ENCODE measurements around the gene KHDC4. TPM values are rescaled to one million over a fixed set of nuclear protein-coding genes. Genes with fewer than 3 reads are reported as not detected.

The KHDC4 gene
- total and polyA plus RNA-seq, 2 of the 4 experiments (the other 2 are of a cell fraction), result 28.0 to 29.9 TPM

DNA sequence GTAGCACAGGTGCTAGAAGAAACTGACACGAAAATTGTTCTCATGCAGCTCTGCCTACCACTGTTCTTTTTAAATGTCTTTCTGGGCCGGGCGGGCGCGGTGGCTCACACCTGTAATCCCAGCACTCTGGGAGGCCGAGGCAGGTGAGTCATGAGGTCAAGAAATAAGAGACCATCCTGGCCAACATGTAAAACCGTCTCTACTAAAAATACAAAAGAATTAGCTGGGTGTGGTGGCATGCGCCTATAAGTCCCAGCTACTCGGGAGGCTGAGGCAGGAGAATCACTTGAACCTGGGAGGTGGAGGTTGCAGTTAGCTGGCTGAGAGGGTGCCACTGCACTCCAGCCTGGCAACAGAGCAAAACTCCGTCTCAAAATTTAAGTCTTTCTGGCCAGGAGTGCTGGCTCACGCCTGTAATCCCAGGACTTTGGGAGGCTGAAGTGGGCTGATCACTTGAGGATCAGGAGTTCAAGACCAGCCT is 22.1 kb downstream of the KHDC4 start:
- no peak overlapping the region for H2BK120ac ChIP-seq (ENCODE audit: low read depth, low read length)
- H3K56ac ChIP-seq (ENCODE audit: extremely low read depth, insufficient read depth, low read length), result no peak overlapping the region
- H2BK20ac ChIP-seq (ENCODE audit: low read depth, low read length), result no peak overlapping the region
- no peak overlapping the region for H3K9ac ChIP-seq (ENCODE audit: low read depth, low read length)
- H4K8ac ChIP-seq (ENCODE audit: low read depth in 2 of 2, low read length in 2 of 2), result peak overlapping the region in 1 of 2 experiments; percentile 49; a peak in 1 of 4 replicates
- H3K27me3 ChIP-seq (ENCODE audit: control insufficient read depth, insufficient read depth, low read length), result no peaks in the 10 kb centered on the region
- in situ Hi-C loops (cut with MboI; ENCODE audit: low sequenced_read_pairs) (no loop called here), dilution Hi-C loops (cut with HindIII; ENCODE audit: low sequenced_read_pairs, unreplicated experiment) (no loop called here), intact Hi-C loops (cut with micrococcal nuclease) (no loop called here)
- no peak for DNase-seq
- no TSS peak for BruUV-seq (replicated peaks)
- peaks cover 2% of the 10 kb centered on the region; the same call in 1 of the 2 replicates for H3K9me1 ChIP-seq (ENCODE audit: insufficient read depth, low read length)
- H2BK5ac ChIP-seq (ENCODE audit: low read depth, low read length, poor library complexity, severe bottlenecking), result peak overlapping the region; percentile 88
- no peak overlapping the region for H3K14ac ChIP-seq (replicated peaks; ENCODE audit: low read depth, low read length)
- peaks cover 49% of the 10 kb centered on the region for H3K36me3 ChIP-seq (ENCODE audit: control insufficient read depth, insufficient read depth, low read length)
- TF ChIP-seq RCOR1 (IDR thresholded peaks at IDR 0.05; ENCODE audit: insufficient replicate concordance, low read length) (no peak), BHLHE40 (IDR thresholded peaks at IDR 0.05; ENCODE audit: low read depth, low read length) (no peak), FOS (IDR thresholded peaks at IDR 0.05; ENCODE audit: low read depth, low read length) (no peak), USF2 (IDR thresholded peaks at IDR 0.05; ENCODE audit: low read depth, low read length) (no peak), MAFK (IDR thresholded peaks at IDR 0.05; ENCODE audit: low read depth, low read length) (no peak), MAZ (IDR thresholded peaks at IDR 0.05; ENCODE audit: borderline replicate concordance, low read depth, low read length) (no peak), CHD1 (IDR thresholded peaks at IDR 0.05; ENCODE audit: low read depth, low read length) (no peak), SMC3 (IDR thresholded peaks at IDR 0.05; ENCODE audit: low read depth, low read length) (no peak), NFE2L2 (IDR thresholded peaks at IDR 0.05; ENCODE audit: low read depth, low read length) (no peak), RFX5 (IDR thresholded peaks at IDR 0.05; ENCODE audit: low read depth, low read length) (no peak), MXI1 (IDR thresholded peaks at IDR 0.05; ENCODE audit: borderline replicate concordance, low read depth, low read length) (no peak), CEBPB (IDR thresholded peaks at IDR 0.05; ENCODE audit: low read depth, low read length) (no peak)
- TF ChIP-seq, protein P1, sequence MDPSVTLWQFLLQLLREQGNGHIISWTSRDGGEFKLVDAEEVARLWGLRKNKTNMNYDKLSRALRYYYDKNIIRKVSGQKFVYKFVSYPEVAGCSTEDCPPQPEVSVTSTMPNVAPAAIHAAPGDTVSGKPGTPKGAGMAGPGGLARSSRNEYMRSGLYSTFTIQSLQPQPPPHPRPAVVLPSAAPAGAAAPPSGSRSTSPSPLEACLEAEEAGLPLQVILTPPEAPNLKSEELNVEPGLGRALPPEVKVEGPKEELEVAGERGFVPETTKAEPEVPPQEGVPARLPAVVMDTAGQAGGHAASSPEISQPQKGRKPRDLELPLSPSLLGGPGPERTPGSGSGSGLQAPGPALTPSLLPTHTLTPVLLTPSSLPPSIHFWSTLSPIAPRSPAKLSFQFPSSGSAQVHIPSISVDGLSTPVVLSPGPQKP (IDR thresholded peaks at IDR 0.05; ENCODE audit: borderline replicate concordance, low read depth, low read length), result no peak
- TF ChIP-seq, protein P2, sequence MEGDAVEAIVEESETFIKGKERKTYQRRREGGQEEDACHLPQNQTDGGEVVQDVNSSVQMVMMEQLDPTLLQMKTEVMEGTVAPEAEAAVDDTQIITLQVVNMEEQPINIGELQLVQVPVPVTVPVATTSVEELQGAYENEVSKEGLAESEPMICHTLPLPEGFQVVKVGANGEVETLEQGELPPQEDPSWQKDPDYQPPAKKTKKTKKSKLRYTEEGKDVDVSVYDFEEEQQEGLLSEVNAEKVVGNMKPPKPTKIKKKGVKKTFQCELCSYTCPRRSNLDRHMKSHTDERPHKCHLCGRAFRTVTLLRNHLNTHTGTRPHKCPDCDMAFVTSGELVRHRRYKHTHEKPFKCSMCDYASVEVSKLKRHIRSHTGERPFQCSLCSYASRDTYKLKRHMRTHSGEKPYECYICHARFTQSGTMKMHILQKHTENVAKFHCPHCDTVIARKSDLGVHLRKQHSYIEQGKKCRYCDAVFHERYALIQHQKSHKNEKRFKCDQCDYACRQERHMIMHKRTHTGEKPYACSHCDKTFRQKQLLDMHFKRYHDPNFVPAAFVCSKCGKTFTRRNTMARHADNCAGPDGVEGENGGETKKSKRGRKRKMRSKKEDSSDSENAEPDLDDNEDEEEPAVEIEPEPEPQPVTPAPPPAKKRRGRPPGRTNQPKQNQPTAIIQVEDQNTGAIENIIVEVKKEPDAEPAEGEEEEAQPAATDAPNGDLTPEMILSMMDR (conservative IDR thresholded peaks at IDR 0.05; ENCODE audit: low read depth, low read length), result no peak
- H2AFZ ChIP-seq (replicated peaks; ENCODE audit: low read length, poor library complexity), result no peak overlapping the region
- no peak overlapping the region for H2AK5ac ChIP-seq (ENCODE audit: low read depth, low read length)
- H4K20me1 ChIP-seq (ENCODE audit: insufficient read depth, low read length), result no peaks in the 10 kb centered on the region
- ATAC-seq (ENCODE audit: low read depth), result no peak
- ChIA-PET POLR2A (ENCODE audit: unreplicated experiment) (interaction anchor here (0.6 kb wide), 1 partner anchor 42 kb away, joined by 6 read pairs; no protein-coding TSS in a partner anchor), CTCF (no interaction called here)
- H4K91ac ChIP-seq (ENCODE audit: insufficient read depth, low read depth, low read length), result no peak overlapping the region
- H4K5ac ChIP-seq (ENCODE audit: low read depth, low read length), result no peak overlapping the region
- H3K79me1 ChIP-seq (ENCODE audit: low read depth in 1 of 2, low read length in 2 of 2), result peaks cover 22 to 44% of the 10 kb centered on the region in 2 experiments
- no peak overlapping the region for H3K4me3 ChIP-seq (ENCODE audit: insufficient read depth, low read depth, low read length)
- H2BK15ac ChIP-seq (ENCODE audit: low read depth, low read length), result no peak overlapping the region
- H3K27ac ChIP-seq (ENCODE audit: insufficient read depth, low read length), result peak overlapping the region; percentile 51; the same call in 1 of the 2 replicates
- WGBS, 2 experiments (ENCODE audit: extremely low coverage in 2 of 2, insufficient read length in 1 of 2), result 86% methylated on average over 1 of the region's 11 CpGs; no CpG with 5 or more reads in 1 of the 2 experiments
- H3K9me3 ChIP-seq (ENCODE audit: control insufficient read depth, insufficient read depth, low read length), result no peaks in the 10 kb centered on the region
- no peak overlapping the region for H2AK9ac ChIP-seq (replicated peaks; ENCODE audit: low read depth, low read length, poor library complexity)
- no peak overlapping the region; the same call in 1 of the 2 replicates for H3K4ac ChIP-seq (ENCODE audit: low read depth, low read length)
- no peak overlapping the region for H3K18ac ChIP-seq (ENCODE audit: low read depth, low read length)
- H3K4me1 ChIP-seq (ENCODE audit: control insufficient read depth, insufficient read depth, low read length), result peaks cover 5% of the 10 kb centered on the region; the same call in 1 of the 2 replicates
- no peak overlapping the region; the same call in 1 of the 2 replicates for H3K4me2 ChIP-seq (ENCODE audit: low read depth, low read length)
- H3K23ac ChIP-seq (ENCODE audit: low read depth, low read length), result 0 out of 2 replicates have a peak overlapping the region, but pooled peaks have one; percentile 6

Data from IMR-90 (cell line).